HG03103 (cell line): ENCODE data around the gene ZSCAN2.

Experiments used
- ATAC-seq: cut with Tn5 transposase; IDR thresholded peaks from one replicate; pipeline ENCODE4 v1.9.1; 2021; ENCODE audit warnings: low read depth; ENCODE audit not compliant: unreplicated experiment

Gene ZSCAN2

GRCh38 chr15:84668221-84668982, 67.6 kb downstream of the ZSCAN2 start:
- ATAC-seq = no peak

- ATAC-seq = no peak
Measured at GRCh38 chr15:84669726-84670125, 68.9 kb downstream of the ZSCAN2 start.

- ATAC-seq = no peak
Measured at GRCh38 chr15:84671211-84671610, 70.4 kb downstream of the ZSCAN2 start.
